Fibroblast of skin of scalp (primary cell): ENCODE data around the gene EFCAB12.
"Not testable (repeated sequence)": the region's sequence is repeated elsewhere in the genome, so short reads cannot be mapped to it uniquely, and the experiment has no call there.

Source experiments
- DNase-seq: peaks from one replicate; pipeline ENCODE4 v3.0.0-alpha.2; 2013

EFCAB12 gene

DNA sequence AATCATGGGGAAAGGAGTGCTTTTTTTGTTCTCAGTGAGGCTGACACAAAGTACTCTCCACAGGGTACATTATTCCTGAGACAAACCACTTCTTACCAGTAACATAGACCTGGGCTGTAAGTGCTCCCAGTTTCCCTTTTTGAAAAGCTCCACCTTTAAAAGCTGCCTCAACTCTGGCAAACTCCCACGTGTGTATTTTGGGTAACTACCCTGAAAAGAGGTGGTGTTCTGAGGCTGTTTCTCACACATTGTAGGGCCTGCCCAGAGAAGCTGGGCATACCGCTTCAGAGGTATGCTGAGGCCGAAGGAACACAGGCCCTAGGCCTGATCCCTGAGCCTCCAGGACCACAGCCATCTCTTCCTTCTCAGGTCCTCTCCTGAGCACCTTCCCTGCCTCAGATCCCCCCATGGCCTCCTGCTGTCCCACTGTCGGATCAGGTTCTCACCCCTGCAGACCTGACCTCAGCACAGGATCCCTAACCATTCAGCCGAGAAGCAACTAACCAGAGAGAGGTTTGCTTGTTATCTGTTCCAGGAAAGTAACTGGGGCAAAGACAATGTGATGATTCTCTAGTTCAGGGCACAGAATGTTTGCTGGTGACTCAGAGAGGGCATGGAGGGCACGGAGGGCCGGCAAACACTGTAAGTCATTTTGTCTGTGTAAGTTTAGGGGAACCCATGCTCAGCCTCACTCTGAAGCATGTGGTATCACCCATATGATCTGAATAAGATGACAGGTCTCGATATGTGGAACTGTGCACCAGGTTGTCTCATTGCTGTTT, 36.1 kb downstream of the EFCAB12 start:
- DNase-seq: not testable (repeated sequence)

DNA sequence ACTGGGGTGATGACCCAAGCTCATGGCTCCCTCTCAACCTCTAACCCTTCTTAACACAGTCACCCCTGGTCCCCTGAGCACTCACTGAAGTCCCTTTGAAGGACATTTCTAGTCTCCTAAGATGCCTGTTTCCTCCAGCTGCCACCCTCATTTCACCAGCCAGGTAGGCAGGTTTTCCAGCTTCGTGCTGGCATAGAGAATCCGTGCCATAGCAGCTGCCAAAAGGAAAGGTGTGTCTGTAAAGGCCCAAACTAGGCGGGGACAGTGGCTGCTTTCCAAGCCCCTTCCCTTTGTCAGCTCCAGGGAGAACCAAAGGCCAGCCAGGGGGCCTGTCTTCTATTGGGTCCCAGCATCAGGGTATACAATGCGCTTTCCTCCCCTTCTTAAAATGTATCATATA, 36.9 kb downstream of the EFCAB12 start:
- not testable (repeated sequence) for DNase-seq

DNA sequence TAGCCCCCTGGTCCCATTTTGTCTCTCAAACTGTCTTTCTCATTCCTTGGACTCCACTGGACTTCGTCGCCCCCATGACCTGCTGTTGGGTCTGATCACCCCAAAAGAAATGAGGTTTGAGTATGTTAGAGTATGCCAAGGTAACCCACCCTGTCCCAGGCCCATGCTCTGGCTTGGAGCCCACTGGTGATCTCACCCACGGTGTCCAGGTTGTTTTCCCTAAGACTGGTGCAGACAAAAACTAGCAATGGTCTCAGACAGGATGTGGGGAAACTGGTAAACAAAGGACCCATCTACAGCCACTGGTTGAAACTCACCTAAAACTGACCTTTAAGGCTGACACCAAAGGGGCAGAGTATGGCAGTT, 38.9 kb downstream of the EFCAB12 start:
- DNase-seq: no peak

DNA sequence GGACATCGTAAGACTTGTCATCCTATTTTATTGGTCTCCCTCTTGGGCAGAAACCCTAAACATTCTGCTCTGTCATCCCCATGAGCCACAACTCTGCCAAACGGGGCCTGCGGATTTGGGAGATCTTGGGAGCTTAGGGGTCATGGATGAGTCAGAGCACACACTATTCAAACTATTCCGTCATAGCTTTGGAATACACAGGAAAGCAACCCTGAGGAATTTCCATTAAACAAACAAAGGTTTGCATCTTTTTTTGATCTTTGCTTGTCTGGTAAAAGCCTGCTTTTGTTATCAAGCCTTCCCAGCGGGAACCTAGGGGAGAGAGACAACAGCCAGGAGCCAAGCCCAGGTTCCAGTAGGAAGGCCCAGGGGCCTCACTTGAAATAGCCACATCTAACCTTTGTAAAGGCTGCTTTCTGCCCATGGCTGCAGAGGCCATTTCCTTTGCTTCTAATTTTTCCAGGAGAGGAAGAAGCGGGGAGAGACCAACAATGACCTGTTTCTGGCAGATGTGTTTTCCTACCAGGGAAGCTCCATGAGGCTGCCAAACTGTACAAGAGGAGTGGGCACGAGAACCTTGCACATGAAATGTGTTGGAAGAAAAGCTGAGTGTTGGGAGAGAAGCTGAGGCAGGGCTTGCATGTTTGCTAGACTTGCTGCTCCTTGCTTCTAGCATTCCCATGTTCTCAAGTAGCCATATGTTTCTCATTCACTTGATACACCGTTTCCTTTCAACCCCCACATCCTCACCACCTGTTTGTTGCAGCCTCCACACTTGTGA, 39.5 kb downstream of the EFCAB12 start:
- peak; percentile 56 for DNase-seq

DNA sequence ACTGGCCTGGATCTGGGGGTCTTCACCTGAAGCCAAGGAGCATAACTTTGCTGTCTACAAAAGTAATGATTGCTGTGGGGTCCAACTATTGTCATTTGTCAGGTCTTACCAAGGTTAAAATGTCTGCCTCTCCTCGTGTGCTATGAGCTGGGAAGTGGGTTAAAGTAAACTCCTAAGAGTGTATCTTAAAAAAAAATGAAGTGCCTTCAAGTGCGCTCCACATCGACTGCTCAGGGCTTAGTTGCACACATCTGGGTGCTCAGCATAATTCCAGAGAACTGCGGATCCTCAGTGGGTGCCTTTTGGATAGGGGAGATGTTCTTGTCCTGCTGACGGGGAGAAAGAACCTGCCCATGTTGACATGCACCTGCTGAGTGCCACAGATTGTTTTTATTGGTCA, 40.9 kb downstream of the EFCAB12 start:
- DNase-seq: no peak

DNA sequence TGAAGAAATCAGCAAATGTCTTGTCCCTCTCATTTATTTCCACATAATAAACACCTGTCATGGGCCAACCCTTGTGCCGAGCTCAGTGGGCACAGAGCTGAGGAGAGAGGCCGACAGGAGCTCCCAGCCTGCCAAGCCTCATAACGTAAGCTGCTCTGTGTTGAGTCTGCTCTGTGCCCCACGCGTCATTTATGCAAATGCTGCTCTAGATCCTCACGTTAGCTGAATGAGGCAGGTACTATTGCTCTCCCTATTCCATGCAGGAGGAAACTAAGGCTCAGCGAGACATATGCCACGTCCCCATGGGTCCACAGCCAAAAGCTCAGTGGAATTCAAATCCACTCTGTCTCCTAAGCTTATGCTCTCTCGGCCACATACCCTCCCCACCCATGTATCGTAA, 41.5 kb downstream of the EFCAB12 start:
- DNase-seq: no peak

DNA sequence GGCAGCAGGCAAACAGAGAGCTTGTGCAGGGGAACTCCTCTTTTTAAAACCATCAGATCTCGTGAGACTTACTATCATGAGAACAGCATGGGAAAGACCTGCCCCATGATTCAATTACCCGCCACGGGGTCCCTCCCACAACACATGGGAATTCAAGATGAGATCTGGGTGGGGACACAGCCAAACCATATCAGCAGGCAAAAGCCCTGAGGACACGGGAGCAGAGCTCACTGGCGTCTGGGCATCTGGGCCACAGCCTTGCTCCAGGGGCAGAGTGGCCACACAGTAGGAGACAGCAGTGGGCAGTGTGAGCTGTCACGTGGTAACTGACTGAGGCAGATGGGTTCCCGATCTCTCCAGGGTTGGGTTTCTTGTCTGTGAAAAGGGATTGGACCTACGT, 42.9 kb downstream of the EFCAB12 start:
- not testable (repeated sequence) for DNase-seq

DNA sequence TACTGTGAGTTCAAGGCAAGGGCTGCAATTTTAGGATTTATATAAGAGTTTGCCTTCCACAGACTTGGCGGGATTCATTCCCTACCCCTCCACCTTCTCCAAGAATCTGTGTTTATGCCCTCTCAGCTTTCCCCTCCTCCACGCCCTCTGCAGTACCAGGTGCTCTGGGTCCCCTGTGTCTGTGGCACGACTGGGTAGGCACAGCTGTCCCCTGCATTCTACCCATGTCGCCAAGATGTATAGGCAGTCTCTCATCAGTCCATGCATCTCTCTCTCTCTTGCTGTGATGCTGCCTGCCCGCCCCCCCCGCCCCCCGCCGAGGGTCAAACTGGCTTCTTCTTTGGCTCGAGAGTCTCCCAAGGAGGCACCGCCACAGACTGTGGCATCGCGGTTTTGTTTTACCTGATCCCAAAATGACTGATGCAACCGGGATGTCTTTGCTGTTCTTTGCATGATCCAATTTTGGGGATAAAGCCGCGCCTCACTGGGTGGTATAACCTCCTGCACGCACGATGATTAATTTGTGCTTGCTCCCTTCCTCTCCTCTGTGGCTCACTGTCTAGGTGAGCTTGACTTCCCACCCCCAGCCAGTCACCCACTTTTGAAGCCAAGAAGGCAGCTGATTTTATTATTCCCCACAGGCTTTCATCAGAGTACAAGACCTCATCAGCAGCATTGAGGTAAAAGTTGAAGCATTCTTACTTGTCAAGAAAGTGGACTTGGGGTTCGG, 43.7 kb downstream of the EFCAB12 start:
- no peak for DNase-seq

DNA sequence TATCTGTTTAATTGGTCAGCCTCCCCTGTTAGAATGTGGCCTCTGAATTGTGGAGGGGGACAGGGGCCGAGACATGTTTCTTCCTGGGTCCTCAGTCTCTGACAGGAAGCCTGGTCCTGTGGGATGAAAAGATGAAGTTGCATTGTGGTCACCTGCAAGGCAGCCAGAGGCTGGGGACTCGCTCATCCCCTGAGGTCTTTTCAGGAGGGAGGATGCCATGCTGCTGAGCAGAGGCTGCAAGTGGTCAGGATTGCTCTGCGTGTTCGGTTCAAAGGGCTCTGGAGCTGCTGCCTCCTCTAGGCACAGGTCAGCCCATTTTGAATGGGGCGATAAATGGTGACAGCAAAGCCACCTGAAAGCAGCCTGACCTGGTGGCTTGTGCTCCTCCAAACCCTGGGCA, 44.3 kb downstream of the EFCAB12 start:
- DNase-seq: not testable (repeated sequence)

DNA sequence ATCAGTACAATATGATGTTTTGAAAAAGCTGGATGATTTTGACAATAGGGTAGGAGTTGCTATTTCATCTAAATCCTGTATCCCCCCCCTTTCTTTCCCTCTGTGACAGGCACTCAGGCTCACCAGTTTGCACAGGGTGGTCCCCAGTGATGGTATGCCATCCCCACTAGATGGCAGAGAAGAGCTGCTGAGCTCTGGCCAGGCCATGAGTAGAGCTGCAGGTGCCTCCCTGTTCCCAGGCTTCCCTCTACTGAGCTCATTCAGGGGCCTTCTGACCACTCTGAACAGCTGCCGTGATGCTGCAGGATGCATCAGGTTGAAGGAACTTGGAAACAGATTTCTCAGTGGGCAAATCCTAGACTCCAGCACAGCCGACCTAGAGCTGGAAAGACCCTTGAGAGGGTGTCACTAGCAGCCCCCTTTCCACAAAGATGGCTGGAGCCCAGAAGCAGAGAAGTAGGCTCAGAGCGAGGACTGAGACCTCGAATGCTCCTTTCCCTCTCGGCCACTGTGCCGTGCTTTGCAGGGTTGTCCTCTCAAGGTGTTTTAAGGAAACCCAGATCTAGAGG, 45.1 kb downstream of the EFCAB12 start:
- peak; percentile 61 for DNase-seq

DNA sequence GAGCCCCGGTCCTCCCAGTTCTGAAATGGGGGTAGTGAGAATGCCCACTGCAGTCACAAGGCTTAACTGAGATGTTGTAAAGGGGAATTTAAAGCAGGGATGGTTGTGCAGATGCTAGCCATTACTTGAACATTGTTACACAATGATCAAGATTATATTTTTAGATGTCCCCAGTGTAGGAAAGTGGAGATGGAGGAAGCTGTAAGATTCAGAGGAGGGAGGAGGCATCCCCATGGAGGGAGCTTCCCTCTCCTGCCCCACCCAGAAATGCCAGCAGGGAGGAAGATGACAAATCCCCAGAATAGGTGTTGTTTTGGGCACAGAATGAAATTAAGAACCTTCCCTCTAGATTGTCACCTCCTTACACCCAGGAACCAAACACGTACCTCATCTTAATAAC, 46.1 kb downstream of the EFCAB12 start:
- DNase-seq: no peak

DNA sequence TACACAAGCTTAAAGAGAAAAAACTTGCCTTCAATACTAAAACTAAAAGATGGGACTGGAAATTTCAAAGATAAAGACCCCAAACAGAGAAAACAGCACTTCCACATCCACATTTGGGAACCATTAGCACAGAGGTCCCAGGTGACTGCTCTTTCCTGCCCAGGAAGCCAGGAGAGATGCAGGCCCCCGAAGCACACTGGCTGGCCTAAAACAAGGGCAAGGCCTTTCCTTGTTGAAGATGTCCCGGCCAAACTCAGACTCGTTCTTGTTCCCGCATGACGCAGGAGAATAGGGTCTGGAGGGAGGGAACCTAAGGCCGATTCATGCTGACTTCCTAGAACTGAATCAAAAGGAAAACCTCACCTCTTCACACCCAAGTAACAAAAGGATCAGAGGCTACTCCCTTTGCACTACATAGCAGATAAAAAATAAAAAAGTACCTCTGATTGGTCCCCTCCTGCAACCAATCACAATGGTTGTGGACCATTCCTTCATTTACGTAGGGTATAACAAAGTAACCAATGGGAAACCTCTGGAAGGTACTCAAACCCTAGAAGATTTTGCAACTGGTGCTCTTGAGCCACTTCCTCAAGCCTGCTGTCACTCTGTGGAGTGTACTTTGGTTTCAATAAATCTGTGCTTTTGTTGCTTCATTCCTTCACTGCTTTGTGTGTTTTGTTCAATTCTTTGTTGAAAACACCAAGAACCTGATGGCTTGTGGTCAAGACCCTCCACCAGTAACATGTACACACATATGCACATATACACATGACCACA, 48.7 kb downstream of the EFCAB12 start:
- no peak for DNase-seq

DNA sequence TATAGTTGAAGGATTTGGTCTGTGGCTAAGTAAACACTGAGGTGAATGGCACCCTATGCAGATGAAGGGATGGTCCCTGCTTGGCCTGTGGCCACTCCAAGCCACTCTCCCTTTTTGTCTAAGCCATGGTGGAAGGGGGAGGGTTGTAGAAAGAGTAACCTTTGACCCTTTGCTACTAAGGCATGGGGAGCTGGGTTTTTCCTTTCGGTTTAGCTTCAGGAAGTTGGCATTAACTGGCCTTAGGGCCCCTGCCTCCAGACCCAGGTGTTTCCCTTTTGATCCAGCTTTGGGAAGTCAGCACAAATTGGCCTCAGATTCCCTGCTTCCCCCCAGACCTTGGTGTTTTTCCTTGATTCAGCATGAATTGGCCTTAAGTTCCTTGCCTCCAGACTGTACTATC, 49.5 kb downstream of the EFCAB12 start:
- DNase-seq: no peak

DNA sequence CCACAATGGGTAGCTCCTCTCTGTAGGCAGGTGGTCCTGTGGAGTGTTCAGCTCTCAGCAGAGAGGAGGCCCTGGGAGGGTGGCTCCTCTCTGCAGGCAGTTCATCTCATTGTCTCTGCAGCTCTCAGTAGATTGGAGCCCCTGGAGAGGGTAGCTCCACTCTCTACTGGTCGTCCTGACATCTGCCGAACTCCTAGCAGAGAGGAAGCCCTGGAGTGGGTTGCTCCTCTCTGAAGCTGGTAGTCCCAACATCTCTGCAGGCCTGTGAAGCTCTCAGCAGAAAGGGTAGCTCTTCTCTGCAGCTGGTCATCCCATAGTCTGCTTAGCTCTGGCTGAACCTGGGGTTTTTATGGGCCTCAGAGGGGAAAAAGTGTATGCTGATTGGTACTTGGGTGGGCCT, 50.8 kb downstream of the EFCAB12 start:
- DNase-seq: no peak

DNA sequence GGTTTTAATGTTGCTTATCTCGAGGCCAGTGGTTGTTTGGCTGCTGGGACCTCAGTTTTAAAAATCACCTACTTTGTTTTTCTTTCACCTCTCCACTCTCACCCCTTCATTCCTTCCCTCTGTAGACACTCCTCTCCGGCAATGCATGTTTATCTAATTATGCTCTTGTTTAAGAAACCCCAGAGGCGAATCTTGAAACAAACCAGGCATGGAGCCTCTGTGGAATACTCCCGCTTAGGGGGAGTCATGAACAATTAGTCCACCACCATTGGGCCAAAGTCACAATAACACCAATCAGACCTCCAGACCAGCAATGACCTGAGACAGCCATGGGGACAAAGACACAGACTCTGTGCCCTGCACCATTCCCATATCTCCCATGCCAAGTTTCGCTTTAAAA, 53.3 kb downstream of the EFCAB12 start:
- DNase-seq: no peak

DNA sequence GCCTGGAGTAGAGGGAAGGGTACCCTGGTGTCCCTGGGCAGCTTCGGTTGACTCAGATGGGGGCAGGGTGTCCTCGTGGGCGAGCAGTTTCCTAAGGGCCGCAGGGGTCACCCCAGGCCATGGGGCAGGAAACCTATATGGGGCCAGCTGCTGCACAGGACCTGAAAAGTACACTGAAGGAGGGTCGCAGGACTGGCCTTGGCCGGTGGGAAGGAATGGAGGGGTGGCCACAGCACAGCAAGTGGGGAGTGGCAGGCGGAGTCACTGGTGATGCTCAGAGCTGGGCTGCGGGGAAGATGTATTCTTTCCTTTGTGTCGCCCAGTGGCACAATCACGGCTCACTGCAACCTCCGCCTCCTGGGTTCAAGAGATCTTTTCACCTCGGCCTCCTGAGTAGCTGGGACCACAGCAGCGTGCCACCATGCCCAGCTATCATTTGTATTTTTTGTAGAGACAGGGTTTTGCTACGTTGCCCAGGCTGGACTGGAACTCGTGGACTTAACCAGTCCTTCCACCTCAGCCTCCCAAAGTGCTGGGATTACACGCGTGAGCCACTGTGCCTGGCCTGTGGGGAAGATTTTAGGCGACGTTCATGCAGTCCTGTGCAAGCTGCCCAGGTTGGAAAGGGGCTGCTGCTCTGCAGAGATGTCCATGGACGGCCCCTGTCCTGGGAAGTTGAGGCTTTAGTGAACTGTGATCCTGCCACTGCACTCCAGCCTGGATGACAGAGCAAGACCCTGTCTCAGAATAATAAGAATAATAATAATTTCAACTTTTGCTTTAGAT, 57.2 kb downstream of the EFCAB12 start:
- no peak for DNase-seq

DNA sequence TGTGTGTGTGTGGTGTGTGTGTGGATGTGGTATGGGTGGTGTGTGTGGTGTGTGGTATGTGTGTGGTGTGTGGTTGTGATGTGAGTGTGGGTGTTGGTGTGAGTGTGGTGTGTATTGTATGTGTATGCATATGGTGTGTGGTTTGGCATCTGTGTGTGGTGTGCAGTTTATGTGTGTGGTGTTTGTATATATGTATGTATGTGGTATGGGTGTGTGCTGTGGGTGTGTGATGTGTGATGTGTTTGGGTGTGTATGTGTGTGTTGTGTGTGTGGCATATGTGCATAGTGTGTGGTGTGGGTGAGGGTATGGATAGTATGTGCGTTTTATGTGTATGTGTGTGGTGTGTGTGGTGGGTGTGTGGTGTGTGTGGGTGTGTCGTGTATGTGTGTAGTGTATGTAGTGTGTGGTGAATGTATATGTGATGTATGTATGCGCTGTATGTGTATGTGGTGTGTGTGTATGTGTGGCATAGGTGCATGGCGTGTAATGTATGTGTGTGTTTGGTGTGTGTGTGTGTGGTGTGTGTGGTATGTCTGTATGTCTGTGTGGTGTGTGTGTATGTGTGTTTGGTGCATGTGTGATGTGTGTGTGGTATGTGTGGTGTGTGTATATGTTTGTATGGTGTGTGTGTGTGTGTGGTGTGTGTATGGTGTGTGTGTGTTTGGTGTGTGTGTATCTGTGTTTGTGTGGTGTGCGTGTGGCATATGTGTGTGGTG, 58.0 kb downstream of the EFCAB12 start:
- DNase-seq: no peak

DNA sequence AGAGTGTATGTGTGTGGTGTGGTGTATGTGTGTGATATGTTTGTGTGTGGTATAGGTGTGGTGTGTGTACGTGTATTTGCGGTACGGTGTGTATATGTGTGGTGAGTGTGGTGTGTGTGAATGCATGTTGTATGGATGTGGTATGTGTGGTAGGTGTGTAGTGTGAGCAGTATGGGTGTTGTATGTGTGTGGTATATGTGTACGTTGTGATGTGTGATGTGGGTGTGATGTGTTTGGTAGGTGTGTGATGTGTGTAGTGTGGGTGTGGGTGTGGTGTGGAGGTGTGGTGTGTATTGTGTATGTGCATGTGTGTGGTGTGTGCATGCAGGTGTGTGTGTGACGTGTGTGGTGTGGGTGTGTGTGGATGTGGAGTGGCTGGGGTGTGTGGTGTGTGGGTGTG, 58.7 kb downstream of the EFCAB12 start:
- DNase-seq: no peak

DNA sequence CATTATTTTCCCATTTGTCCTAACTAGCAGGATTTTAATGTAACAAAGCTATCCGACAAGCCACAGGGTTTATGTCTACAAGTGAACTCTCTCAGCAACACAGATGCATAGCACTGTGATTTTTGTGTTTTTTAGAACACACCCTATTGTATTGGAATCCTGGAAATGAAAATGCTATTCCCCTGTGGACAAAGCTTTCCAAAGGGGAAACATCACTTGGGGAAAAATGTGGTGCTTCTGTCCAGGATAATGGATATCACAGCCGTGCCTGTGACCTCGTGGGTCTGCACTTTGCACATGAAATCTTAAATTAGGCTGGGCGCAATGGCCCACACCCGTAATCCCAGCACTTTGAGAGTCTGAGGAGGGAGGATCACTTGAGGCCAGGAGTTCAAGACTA, 60.6 kb downstream of the EFCAB12 start:
- no peak for DNase-seq

DNA sequence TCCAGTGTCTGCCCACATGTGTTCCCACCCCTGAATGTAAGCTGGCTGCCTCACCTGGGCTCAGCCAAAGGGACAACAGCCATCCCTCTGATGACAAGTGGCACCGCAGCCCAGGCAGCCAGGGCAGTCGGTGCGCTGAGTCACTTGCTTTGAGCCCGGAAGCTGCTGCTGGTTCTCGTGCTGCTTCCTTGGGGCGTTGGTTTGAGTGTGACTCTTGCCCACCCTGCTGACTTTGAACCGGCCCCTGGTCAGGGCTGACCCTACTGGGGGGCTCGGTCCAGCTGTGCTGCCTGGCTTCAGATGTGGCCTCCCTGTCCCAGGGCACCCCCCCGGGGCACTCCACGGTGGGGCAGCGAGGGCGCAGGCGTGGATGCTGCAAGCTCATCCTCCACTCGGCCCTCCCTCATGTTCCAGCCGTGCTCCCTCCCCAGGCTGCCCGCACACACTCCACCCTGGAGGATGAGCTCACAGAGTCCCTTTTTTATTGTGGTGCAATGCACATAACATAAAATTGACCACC, 62.1 kb downstream of the EFCAB12 start:
- DNase-seq: no peak
